ENCODE data around the gene MANSC1. TPM values are rescaled to one million over a fixed set of nuclear protein-coding genes. Genes with fewer than 3 reads are reported as not detected.

The MANSC1 gene
- 1.6 TPM for total RNA-seq

DNA sequence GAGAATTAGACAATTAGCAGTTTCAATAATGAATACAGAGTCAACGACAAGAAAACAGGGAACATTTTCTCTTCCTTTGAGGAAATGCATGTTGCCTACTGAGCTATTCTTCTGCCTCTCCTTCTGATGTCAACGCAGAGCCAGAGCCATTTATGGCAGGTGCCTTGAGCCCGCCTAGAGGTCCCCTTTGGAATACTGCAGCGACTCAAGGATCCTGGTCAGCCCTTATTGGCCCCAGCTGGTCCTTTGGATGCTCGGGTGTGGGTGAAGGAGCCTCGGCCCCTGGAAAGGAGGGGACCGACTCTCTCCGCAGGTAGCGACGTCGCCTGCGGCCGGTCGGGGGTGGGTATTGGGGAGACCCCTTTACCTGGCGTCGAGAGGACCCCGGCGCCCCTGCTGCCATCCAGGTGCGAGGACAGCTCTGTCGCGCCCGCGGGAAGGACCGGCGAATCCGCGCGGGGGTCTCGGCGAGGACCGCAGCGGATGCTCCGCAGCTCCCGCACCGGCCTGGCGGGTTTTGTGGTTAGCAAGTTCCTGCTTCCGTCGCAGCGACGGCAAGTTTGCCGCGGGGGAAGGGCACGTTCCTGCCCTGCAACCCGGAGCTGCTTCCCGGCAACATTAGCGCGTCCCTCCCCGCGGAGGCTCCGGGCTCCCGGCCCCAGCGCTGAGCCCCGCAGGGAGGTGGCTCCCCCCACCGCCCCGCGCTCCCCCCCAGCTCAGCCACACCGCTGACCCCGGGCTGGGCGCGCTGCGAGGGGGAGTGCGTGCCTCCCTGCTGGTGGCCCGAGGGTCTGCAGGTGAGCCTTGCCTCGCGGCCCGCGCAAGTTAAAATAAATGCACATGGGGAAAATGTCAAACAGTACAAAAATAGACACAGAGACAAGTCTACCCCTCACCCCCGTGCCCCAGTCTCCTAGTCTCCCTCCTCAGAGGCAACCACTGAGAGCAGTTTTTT lies at the start of gene MANSC1:
MANSC1 (minus strand) TSS at position 532 of the 955 bp plus-strand sequence. CDS start 6,928 bp downstream, outside the sequence.
- Histone ChIP-seq H3K27ac (ENCODE audit: low read depth, low read length) (peak within 1 kb of the TSS; percentile 4), H3K9ac (ENCODE audit: low read depth in 1 of 3, low read length in 3 of 3) (peak within 1 kb of the TSS; percentile 61 to 73 (median 67)), H3K4me1 (ENCODE audit: control insufficient read depth in 3 of 3, insufficient read depth in 3 of 3, low read length in 3 of 3) (peaks cover 0 to 6% (median 6%) of the 10 kb centered on the region in 3 donors)

DNA sequence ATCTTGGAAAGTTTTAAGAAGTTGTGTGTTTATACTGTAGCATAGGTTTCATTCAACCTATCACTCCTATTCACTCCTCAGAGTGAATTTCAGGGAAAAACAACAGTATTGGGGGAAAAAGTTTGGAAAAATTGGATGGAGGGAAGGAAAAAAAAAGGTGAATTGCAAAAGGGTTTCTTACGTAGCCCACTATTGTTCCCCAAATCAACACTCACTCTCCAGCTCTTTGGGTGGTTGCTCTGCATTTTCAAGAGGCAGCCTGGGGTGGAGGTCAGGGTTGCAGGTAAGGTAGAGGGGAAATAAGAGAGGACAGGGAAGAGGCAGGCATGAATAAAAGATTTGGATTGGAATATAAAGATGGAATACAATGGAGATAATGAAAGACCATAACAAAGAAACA lies 49.1 kb upstream of the MANSC1 start:
- no peak overlapping the region for H3K9ac ChIP-seq (ENCODE audit: low read depth in 1 of 3, low read length in 3 of 3)
- H3K4me1 ChIP-seq (ENCODE audit: control insufficient read depth in 3 of 3, insufficient read depth in 3 of 3, low read length in 3 of 3), result no peaks in the 10 kb centered on the region
- H3K27me3 ChIP-seq (ENCODE audit: control insufficient read depth in 3 of 3, insufficient read depth in 3 of 3, low read length in 3 of 3), result no peaks in the 10 kb centered on the region
- H3K36me3 ChIP-seq (ENCODE audit: control insufficient read depth in 3 of 3, insufficient read depth in 3 of 3, low read length in 3 of 3), result no peaks in the 10 kb centered on the region
- no peak overlapping the region for H3K4me3 ChIP-seq (ENCODE audit: low read length in 3 of 3)
- H3K27ac ChIP-seq (ENCODE audit: low read depth, low read length), result peak overlapping the region; percentile 22
- no peaks in the 10 kb centered on the region for H3K9me3 ChIP-seq (ENCODE audit: control insufficient read depth in 3 of 3, low read length in 3 of 3)

More for the DNA sequence above, at the start of gene MANSC1:
- Histone ChIP-seq H3K9me3 (ENCODE audit: control insufficient read depth in 3 of 3, low read length in 3 of 3) (no peaks in the 10 kb centered on the region), H3K4me3 (ENCODE audit: low read length in 3 of 3) (peak within 1 kb of the TSS; percentile 75 to 80 (median 75)), H3K36me3 (ENCODE audit: control insufficient read depth in 3 of 3, insufficient read depth in 3 of 3, low read length in 3 of 3) (no peaks in the 10 kb centered on the region), H3K27me3 (ENCODE audit: control insufficient read depth in 3 of 3, insufficient read depth in 3 of 3, low read length in 3 of 3) (no peaks in the 10 kb centered on the region)

DNA sequence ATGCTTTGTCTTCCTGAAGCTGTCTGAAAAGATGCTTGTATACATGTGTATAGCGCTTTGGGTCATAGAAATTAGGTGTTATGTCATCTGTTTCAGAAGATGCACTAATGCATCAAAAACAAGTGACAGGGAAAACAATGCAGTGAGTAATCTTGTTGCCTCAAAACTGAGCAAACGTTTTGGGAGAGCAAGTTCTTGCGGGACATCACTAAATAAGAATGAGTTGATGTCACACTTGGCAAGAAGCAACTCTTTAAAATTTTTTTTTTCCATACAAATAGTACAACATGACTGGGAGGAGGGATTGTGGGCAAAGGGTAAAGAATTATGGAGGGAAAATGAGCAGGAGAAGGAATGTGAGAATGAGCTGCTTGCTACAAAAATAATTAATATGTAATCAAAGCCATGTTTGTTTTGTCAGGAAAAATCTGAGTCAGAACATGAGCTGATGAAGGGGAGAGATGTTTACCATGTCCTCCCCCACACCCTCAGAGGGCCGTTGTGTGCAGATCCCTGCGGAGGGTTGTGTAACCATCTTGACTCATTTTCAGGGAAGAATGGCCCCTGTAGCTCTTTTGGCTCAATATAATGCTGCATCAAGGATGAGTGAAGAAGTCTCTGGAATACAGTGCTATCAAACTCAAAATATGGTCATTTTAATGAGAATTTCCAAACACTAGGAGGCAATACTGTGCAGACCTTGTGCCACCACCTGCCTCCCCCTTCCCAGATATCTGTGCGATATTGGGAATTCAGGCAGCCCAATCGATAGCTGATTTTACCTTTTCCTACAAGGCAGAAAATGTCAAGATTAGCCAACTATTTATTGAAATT lies 48.2 kb upstream of the MANSC1 start:
- Histone ChIP-seq H3K4me1 (ENCODE audit: control insufficient read depth in 3 of 3, insufficient read depth in 3 of 3, low read length in 3 of 3) (no peaks in the 10 kb centered on the region), H3K36me3 (ENCODE audit: control insufficient read depth in 3 of 3, insufficient read depth in 3 of 3, low read length in 3 of 3) (no peaks in the 10 kb centered on the region), H3K27me3 (ENCODE audit: control insufficient read depth in 3 of 3, insufficient read depth in 3 of 3, low read length in 3 of 3) (no peaks in the 10 kb centered on the region), H3K9ac (ENCODE audit: low read depth in 1 of 3, low read length in 3 of 3) (no peak overlapping the region), H3K9me3 (ENCODE audit: control insufficient read depth in 3 of 3, low read length in 3 of 3) (no peaks in the 10 kb centered on the region), H3K4me3 (ENCODE audit: low read length in 3 of 3) (no peak overlapping the region), H3K27ac (ENCODE audit: low read depth, low read length) (peak overlapping the region; percentile 22)

DNA sequence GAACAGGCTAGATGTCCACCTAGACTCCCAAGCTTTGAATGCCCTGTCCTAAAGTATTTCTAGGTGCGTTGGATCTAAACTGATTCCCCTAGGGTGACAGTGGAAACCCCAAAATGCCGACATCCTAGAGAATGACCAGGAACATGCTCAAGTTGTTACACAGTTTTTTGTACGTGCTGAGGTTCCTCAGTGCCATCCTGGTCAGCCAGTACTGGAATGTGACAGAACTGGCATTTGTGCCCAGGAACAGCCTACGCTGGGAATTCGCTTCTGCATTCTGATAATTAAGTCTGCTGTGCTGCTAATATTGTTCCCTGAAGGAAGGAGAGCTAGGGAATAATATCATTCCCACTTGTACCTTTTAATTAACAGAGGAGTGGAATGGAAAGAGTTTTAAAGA lies 47.1 kb upstream of the MANSC1 start:
- Histone ChIP-seq H3K9me3 (ENCODE audit: control insufficient read depth in 3 of 3, low read length in 3 of 3) (no peaks in the 10 kb centered on the region), H3K9ac (ENCODE audit: low read depth in 1 of 3, low read length in 3 of 3) (no peak overlapping the region), H3K36me3 (ENCODE audit: control insufficient read depth in 3 of 3, insufficient read depth in 3 of 3, low read length in 3 of 3) (no peaks in the 10 kb centered on the region), H3K27ac (ENCODE audit: low read depth, low read length) (no peak overlapping the region), H3K27me3 (ENCODE audit: control insufficient read depth in 3 of 3, insufficient read depth in 3 of 3, low read length in 3 of 3) (no peaks in the 10 kb centered on the region), H3K4me1 (ENCODE audit: control insufficient read depth in 3 of 3, insufficient read depth in 3 of 3, low read length in 3 of 3) (no peaks in the 10 kb centered on the region), H3K4me3 (ENCODE audit: low read length in 3 of 3) (no peak overlapping the region)

DNA sequence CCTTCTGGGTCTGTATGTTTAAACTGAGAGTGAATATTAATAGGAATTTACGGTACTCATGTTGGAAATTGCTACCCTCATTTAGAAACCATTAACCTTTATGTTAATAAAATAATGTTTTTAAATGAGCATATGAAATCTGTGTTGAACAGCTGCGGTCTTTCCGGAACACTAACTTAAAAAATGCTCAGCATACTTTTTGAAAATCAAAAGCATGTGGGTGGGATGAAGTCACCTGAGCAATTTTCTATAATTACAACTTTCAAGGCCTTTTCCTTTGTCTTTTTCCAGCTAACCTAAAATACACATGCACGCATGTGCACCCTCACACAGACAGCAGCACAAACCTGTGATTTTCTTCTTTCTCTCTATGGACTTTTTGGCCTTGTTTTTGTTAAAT lies 46.7 kb upstream of the MANSC1 start:
- Histone ChIP-seq H3K36me3 (ENCODE audit: control insufficient read depth in 3 of 3, insufficient read depth in 3 of 3, low read length in 3 of 3) (no peaks in the 10 kb centered on the region), H3K27me3 (ENCODE audit: control insufficient read depth in 3 of 3, insufficient read depth in 3 of 3, low read length in 3 of 3) (no peaks in the 10 kb centered on the region), H3K27ac (ENCODE audit: low read depth, low read length) (no peak overlapping the region)

DNA sequence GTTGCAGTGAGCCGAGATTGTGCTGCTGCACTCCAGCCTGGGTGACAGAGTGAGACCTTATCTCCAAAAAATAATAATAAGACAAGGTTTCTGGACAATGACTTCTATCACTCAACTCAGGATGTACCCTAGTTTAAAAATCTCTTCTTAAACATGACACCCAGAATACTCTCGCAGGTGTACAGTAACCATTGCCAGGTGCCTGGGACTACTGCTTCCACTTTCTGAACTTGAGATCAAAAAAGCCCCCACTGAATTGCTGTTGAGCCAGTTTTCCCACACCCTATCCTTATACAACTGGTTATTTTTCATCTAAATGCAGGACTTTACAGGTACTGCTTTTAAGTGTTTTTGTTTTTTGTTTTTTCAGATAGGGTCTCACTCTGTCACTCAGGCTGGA lies 43.1 kb upstream of the MANSC1 start:
- Histone ChIP-seq H3K4me3 (ENCODE audit: low read length in 3 of 3) (no peak overlapping the region), H3K9me3 (ENCODE audit: control insufficient read depth in 3 of 3, low read length in 3 of 3) (no peaks in the 10 kb centered on the region), H3K36me3 (ENCODE audit: control insufficient read depth in 3 of 3, insufficient read depth in 3 of 3, low read length in 3 of 3) (no peaks in the 10 kb centered on the region), H3K27me3 (ENCODE audit: control insufficient read depth in 3 of 3, insufficient read depth in 3 of 3, low read length in 3 of 3) (no peaks in the 10 kb centered on the region), H3K9ac (ENCODE audit: low read depth in 1 of 3, low read length in 3 of 3) (no peak overlapping the region), H3K4me1 (ENCODE audit: control insufficient read depth in 3 of 3, insufficient read depth in 3 of 3, low read length in 3 of 3) (no peaks in the 10 kb centered on the region), H3K27ac (ENCODE audit: low read depth, low read length) (no peak overlapping the region)

More for the DNA sequence above, 46.7 kb upstream of the MANSC1 start:
- no peaks in the 10 kb centered on the region for H3K4me1 ChIP-seq (ENCODE audit: control insufficient read depth in 3 of 3, insufficient read depth in 3 of 3, low read length in 3 of 3)
- H3K4me3 ChIP-seq (ENCODE audit: low read length in 3 of 3), result no peak overlapping the region
- H3K9ac ChIP-seq (ENCODE audit: low read depth in 1 of 3, low read length in 3 of 3), result no peak overlapping the region
- no peaks in the 10 kb centered on the region for H3K9me3 ChIP-seq (ENCODE audit: control insufficient read depth in 3 of 3, low read length in 3 of 3)

DNA sequence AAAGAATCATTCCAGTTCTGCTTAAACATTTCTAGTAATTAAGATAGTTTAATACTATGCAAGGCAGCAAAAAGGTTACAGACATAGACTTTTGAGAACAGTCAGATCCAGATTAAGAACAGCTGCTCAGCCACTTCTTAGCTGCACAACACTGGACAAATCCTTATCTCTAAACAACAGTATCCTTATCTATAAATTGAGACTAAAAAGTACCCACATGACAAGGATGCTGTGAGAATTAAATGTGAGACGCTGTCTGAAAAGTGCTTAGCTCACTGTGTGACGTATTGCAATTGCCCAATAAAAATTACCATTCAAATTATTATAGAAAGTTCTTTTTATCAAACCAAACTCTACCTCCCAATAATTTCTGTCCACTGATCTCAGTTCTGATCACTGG lies 42.4 kb upstream of the MANSC1 start:
- Histone ChIP-seq H3K27me3 (ENCODE audit: control insufficient read depth in 3 of 3, insufficient read depth in 3 of 3, low read length in 3 of 3) (no peaks in the 10 kb centered on the region), H3K9ac (ENCODE audit: low read depth in 1 of 3, low read length in 3 of 3) (no peak overlapping the region), H3K27ac (ENCODE audit: low read depth, low read length) (no peak overlapping the region), H3K36me3 (ENCODE audit: control insufficient read depth in 3 of 3, insufficient read depth in 3 of 3, low read length in 3 of 3) (no peaks in the 10 kb centered on the region), H3K9me3 (ENCODE audit: control insufficient read depth in 3 of 3, low read length in 3 of 3) (no peaks in the 10 kb centered on the region), H3K4me3 (ENCODE audit: low read length in 3 of 3) (no peak overlapping the region), H3K4me1 (ENCODE audit: control insufficient read depth in 3 of 3, insufficient read depth in 3 of 3, low read length in 3 of 3) (no peaks in the 10 kb centered on the region)

DNA sequence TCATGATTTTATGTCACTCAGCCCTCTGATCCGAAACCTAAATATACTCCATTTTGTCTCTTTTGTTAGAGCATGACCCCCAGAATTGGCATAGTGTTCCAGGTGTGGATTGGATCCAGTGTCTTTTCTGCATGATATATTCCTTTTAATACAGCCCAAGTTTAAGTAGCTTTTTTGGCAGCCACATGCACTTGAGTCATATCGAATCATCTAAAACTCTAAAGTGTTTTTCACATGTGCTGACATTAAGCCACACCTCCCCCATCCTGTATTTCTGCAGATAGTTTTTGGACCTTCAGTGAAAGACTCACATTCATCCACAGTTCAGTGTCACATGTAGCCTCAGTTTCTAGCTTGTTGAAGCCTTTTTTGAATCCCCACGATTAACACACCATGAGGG lies 37.5 kb upstream of the MANSC1 start:
- Histone ChIP-seq H3K4me1 (ENCODE audit: control insufficient read depth in 3 of 3, insufficient read depth in 3 of 3, low read length in 3 of 3) (no peaks in the 10 kb centered on the region), H3K27ac (ENCODE audit: low read depth, low read length) (no peak overlapping the region), H3K36me3 (ENCODE audit: control insufficient read depth in 3 of 3, insufficient read depth in 3 of 3, low read length in 3 of 3) (no peaks in the 10 kb centered on the region), H3K4me3 (ENCODE audit: low read length in 3 of 3) (no peak overlapping the region), H3K9ac (ENCODE audit: low read depth in 1 of 3, low read length in 3 of 3) (no peak overlapping the region), H3K27me3 (ENCODE audit: control insufficient read depth in 3 of 3, insufficient read depth in 3 of 3, low read length in 3 of 3) (no peaks in the 10 kb centered on the region), H3K9me3 (ENCODE audit: control insufficient read depth in 3 of 3, low read length in 3 of 3) (no peaks in the 10 kb centered on the region)

DNA sequence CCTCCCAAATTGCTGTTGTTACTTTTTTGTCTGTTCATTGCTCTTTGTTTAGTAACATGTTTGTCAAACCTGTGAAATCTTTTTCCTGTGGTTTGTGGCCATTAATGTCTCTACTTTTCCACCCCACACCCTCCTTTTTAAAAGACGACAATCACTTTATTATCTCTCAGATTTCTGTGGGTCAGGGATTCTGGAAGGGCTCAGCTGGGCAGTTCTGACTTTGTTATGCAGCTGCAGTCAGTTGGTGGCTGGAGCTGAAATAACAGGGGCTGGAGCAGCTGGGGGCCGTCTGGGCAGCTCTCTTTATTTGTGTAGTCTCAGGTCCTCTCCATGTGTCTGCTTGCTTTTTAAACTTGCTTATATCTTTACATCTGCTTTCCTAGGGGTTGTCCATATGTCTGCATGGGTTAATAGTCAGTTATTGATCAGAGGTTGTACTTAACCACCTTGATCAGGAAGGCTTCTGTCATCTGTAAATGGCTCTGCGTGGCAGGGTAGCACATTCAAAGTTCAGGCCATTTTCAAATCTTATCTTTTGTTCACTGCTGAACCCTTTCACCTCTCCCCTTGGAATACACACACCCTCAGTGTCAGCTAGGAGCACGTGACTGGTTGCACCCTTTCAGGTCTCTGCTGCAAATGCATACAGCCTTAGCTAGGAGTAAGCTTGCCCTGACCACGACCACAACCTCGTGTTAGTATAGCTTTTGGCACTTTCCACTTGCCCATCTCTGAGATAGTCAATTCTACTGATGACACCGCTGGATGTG lies 34.7 kb upstream of the MANSC1 start:
- Histone ChIP-seq H3K4me1 (ENCODE audit: control insufficient read depth in 3 of 3, insufficient read depth in 3 of 3, low read length in 3 of 3) (no peaks in the 10 kb centered on the region), H3K9ac (ENCODE audit: low read depth in 1 of 3, low read length in 3 of 3) (no peak overlapping the region), H3K9me3 (ENCODE audit: control insufficient read depth in 3 of 3, low read length in 3 of 3) (no peaks in the 10 kb centered on the region), H3K36me3 (ENCODE audit: control insufficient read depth in 3 of 3, insufficient read depth in 3 of 3, low read length in 3 of 3) (no peaks in the 10 kb centered on the region), H3K4me3 (ENCODE audit: low read length in 3 of 3) (no peak overlapping the region), H3K27me3 (ENCODE audit: control insufficient read depth in 3 of 3, insufficient read depth in 3 of 3, low read length in 3 of 3) (no peaks in the 10 kb centered on the region), H3K27ac (ENCODE audit: low read depth, low read length) (no peak overlapping the region)
